WTC11 (cell line): ENCODE results near the gene DLGAP4. TPM values are rescaled to one million over a fixed set of nuclear protein-coding genes. Genes with fewer than 3 reads are reported as not detected.

Experiments used
- ATAC-seq: fragments of 200-7000 bp; cut with Tn5 transposase; 2 replicates; pipeline ENCODE4 v1.10.0; 2021; ENCODE audit warnings: mild to moderate bottlenecking, moderate library complexity
- CTCF ChIA-PET: fragments of 300-600 bp; sonication (Branson Sonifier 250); formaldehyde crosslinking; loops from one replicate; lab custom pipeline; 2021; ENCODE audit warnings: antibody characterized with exemption; lab: Charles Lee
- POLR2A ChIA-PET: fragments of 350-600 bp; sonication (Branson Sonifier 250); formaldehyde crosslinking; loops from one replicate; lab custom pipeline; 2021; ENCODE audit warnings: antibody characterized with exemption; lab: Charles Lee
- DNase-seq: peaks from one replicate; pipeline ENCODE4 v3.0.0; 2021; ENCODE audit warnings: low spot score
- H3K27ac Mint-ChIP-seq: 2 replicates; pipeline ENCODE4 v1.8.0; 2021; ENCODE audit warnings: mixed read lengths
- H3K27me3 Mint-ChIP-seq: 2 replicates; pipeline ENCODE4 v1.8.0; 2021; ENCODE audit warnings: low read depth, mild to moderate bottlenecking, moderate library complexity, mixed read lengths
- H3K36me3 Mint-ChIP-seq: 2 replicates; pipeline ENCODE4 v1.8.0; 2021; ENCODE audit warnings: mixed read lengths
- H3K4me1 Mint-ChIP-seq: 2 replicates; pipeline ENCODE4 v1.8.0; 2022; ENCODE audit warnings: mixed read lengths
- H3K4me3 Mint-ChIP-seq: 2 replicates; pipeline ENCODE4 v1.8.0; 2021; ENCODE audit warnings: mild to moderate bottlenecking, moderate library complexity, mixed read lengths
- H3K9me3 Mint-ChIP-seq: 2 replicates; pipeline ENCODE4 v1.8.0; 2021; ENCODE audit warnings: mixed read lengths
- ELF4 ChIP-seq: sonication (generic); formaldehyde crosslinking; IDR thresholded peaks from 2 replicates; pipeline ENCODE4 v1.8.1; 2022; ENCODE audit warnings: low read depth, mild to moderate bottlenecking, moderate library complexity, missing genetic modification reagents
- HMGA2 ChIP-seq: fragments of 250-450 bp; sonication (Bioruptor Pico); IDR thresholded peaks from 2 replicates; pipeline ENCODE4 v1.4.0; 2021; ENCODE audit warnings: mild to moderate bottlenecking, moderate library complexity
- IRF2 ChIP-seq: sonication (generic); formaldehyde crosslinking; IDR thresholded peaks from 2 replicates; pipeline ENCODE4 v1.8.0; 2022; ENCODE audit warnings: low read depth, missing genetic modification reagents, borderline replicate concordance
- MXD4 ChIP-seq: fragments of 250-450 bp; sonication (Bioruptor Pico); IDR thresholded peaks from 2 replicates; pipeline ENCODE4 v1.8.0; 2021; ENCODE audit warnings: mild to moderate bottlenecking, moderate library complexity, borderline replicate concordance
- RORB ChIP-seq: fragments of 250-450 bp; sonication (Bioruptor Pico); IDR thresholded peaks from 2 replicates; pipeline ENCODE4 v1.9.0; 2021; ENCODE audit warnings: mild to moderate bottlenecking
- SMAD4 ChIP-seq: sonication (generic); formaldehyde crosslinking; IDR thresholded peaks from 2 replicates; pipeline ENCODE4 v1.8.0; 2022; ENCODE audit warnings: mild to moderate bottlenecking, missing genetic modification reagents
- SOX15 ChIP-seq: fragments of 250-450 bp; sonication (Bioruptor Pico); IDR thresholded peaks from 2 replicates; pipeline ENCODE4 v1.9.0; 2021; ENCODE audit warnings: mild to moderate bottlenecking
- SP1 ChIP-seq: sonication (generic); formaldehyde crosslinking; conservative IDR thresholded peaks from 2 replicates; pipeline ENCODE4 v1.8.1; 2022; ENCODE audit warnings: missing genetic modification reagents
- TCF7 ChIP-seq: sonication (generic); formaldehyde crosslinking; IDR thresholded peaks from 2 replicates; pipeline ENCODE4 v1.8.0; 2022; ENCODE audit warnings: mild to moderate bottlenecking, low read depth, missing genetic modification reagents, moderate library complexity
- ZNF138 ChIP-seq: sonication (generic); formaldehyde crosslinking; conservative IDR thresholded peaks from 2 replicates; pipeline ENCODE4 v1.8.1; 2022; ENCODE audit warnings: mild to moderate bottlenecking, moderate library complexity, missing genetic modification reagents
- ZNF232 ChIP-seq: sonication (generic); formaldehyde crosslinking; IDR thresholded peaks from 2 replicates; pipeline ENCODE4 v1.8.0; 2022; ENCODE audit warnings: mild to moderate bottlenecking, missing genetic modification reagents
- ZNF263 ChIP-seq: sonication (generic); formaldehyde crosslinking; IDR thresholded peaks from 2 replicates; pipeline ENCODE4 v1.8.1; 2022; ENCODE audit warnings: low read depth, mild to moderate bottlenecking, moderate library complexity, missing genetic modification reagents
- ZNF317 ChIP-seq: sonication (generic); formaldehyde crosslinking; IDR thresholded peaks from 2 replicates; pipeline ENCODE4 v1.8.1; 2023; ENCODE audit warnings: low read depth, mild to moderate bottlenecking, moderate library complexity, missing genetic modification reagents, borderline replicate concordance
- ZSCAN18 ChIP-seq: fragments of 250-450 bp; sonication (Bioruptor Pico); IDR thresholded peaks from 2 replicates; pipeline ENCODE4 v2.1.2; 2022; ENCODE audit warnings: mild to moderate bottlenecking, moderate library complexity
- total RNA-seq: library from RNA; stranded (reverse); gene quantifications from 3 replicates; pipeline ENCODE4 v1.2.3, GENCODE V29; 2021
- TF ChIP-seq, protein P1 (sequence below): sonication (generic); formaldehyde crosslinking; IDR thresholded peaks from 2 replicates; pipeline ENCODE4 v1.8.0; 2022; ENCODE audit warnings: mild to moderate bottlenecking, missing genetic modification reagents
- TF ChIP-seq, protein P2 (sequence below): sonication (generic); formaldehyde crosslinking; IDR thresholded peaks from 2 replicates; pipeline ENCODE4 v1.8.1; 2022; ENCODE audit warnings: low read depth, mild to moderate bottlenecking, moderate library complexity, missing genetic modification reagents, borderline replicate concordance
- TF ChIP-seq, protein P3 (sequence below): sonication (generic); formaldehyde crosslinking; IDR thresholded peaks from 2 replicates; pipeline ENCODE4 v1.8.0; 2023; ENCODE audit warnings: missing genetic modification reagents
- TF ChIP-seq, protein P4 (sequence below): fragments of 250-450 bp; sonication (Bioruptor Pico); IDR thresholded peaks from 2 replicates; pipeline ENCODE4 v1.9.0; 2021; ENCODE audit warnings: mild to moderate bottlenecking

The DLGAP4 gene
- total RNA-seq, 1 experiment from 2014 or later: 52.6 TPM

- peaks cover 15% of the 10 kb centered on the region for H3K4me1 Mint-ChIP-seq
- no peaks in the 10 kb centered on the region for H3K9me3 Mint-ChIP-seq
- no peak overlapping the region for H3K4me3 Mint-ChIP-seq
- DNase-seq: no peak
- no peaks in the 10 kb centered on the region for H3K27me3 Mint-ChIP-seq
- no peak for ATAC-seq
- H3K27ac Mint-ChIP-seq: no peak overlapping the region
- TF ChIP-seq MXD4: no peak
- TF ChIP-seq, protein P1, sequence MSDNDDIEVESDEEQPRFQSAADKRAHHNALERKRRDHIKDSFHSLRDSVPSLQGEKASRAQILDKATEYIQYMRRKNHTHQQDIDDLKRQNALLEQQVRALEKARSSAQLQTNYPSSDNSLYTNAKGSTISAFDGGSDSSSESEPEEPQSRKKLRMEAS (CRISPR knock-in tag): no peak
- no peak for TF ChIP-seq SMAD4 (CRISPR knock-in tag)
- no peak for TF ChIP-seq ZSCAN18
- TF ChIP-seq ELF4: no peak
- TF ChIP-seq SOX15: no peak
- TF ChIP-seq ZNF263 (CRISPR knock-in tag): no peak
- TF ChIP-seq TCF7 (CRISPR knock-in tag): no peak
- no peak for TF ChIP-seq ZNF232 (CRISPR knock-in tag)
- TF ChIP-seq ZNF317 (CRISPR knock-in tag): no peak
- TF ChIP-seq, protein P2, sequence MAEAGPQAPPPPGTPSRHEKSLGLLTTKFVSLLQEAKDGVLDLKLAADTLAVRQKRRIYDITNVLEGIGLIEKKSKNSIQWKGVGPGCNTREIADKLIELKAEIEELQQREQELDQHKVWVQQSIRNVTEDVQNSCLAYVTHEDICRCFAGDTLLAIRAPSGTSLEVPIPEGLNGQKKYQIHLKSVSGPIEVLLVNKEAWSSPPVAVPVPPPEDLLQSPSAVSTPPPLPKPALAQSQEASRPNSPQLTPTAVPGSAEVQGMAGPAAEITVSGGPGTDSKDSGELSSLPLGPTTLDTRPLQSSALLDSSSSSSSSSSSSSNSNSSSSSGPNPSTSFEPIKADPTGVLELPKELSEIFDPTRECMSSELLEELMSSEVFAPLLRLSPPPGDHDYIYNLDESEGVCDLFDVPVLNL (CRISPR knock-in tag): no peak
- H3K36me3 Mint-ChIP-seq: peaks cover 7% of the 10 kb centered on the region; the same call in 1 of the 2 replicates
- POLR2A ChIA-PET: no interaction called here
- CTCF ChIA-PET: interaction anchor here (0.7 to 3.3 kb wide), 5 partner anchors 13 to 205 kb away, joined by 3 to 18 read pairs (median 5); no protein-coding TSS in a partner anchor
Observed at GRCh38 chr20:36260316-36260715, 45.8 kb upstream of the DLGAP4 start.

GRCh38 chr20:36261389-36262105 lies 44.6 kb upstream of the DLGAP4 start:
- no peaks in the 10 kb centered on the region for H3K27me3 Mint-ChIP-seq
- ChIA-PET CTCF (no interaction called here), POLR2A (interaction anchor here (0.7 kb wide), 1 partner anchor 138 kb away, joined by 3 read pairs; no protein-coding TSS in a partner anchor)
- TF ChIP-seq ZNF138 (CRISPR knock-in tag): no peak
- no peak for TF ChIP-seq SP1
- TF ChIP-seq IRF2 (CRISPR knock-in tag): no peak
- no peak for TF ChIP-seq RORB (CRISPR knock-in tag)
- TF ChIP-seq ZNF232 (CRISPR knock-in tag): no peak
- TF ChIP-seq, protein P3, sequence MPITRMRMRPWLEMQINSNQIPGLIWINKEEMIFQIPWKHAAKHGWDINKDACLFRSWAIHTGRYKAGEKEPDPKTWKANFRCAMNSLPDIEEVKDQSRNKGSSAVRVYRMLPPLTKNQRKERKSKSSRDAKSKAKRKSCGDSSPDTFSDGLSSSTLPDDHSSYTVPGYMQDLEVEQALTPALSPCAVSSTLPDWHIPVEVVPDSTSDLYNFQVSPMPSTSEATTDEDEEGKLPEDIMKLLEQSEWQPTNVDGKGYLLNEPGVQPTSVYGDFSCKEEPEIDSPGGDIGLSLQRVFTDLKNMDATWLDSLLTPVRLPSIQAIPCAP (CRISPR knock-in tag): no peak
- TF ChIP-seq, protein P4, sequence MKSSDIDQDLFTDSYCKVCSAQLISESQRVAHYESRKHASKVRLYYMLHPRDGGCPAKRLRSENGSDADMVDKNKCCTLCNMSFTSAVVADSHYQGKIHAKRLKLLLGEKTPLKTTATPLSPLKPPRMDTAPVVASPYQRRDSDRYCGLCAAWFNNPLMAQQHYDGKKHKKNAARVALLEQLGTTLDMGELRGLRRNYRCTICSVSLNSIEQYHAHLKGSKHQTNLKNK (CRISPR knock-in tag): no peak
- TF ChIP-seq HMGA2 (CRISPR knock-in tag): no peak
- TF ChIP-seq ZSCAN18: no peak
- DNase-seq (no peak), ATAC-seq (no peak)
- peaks cover 1% of the 10 kb centered on the region; the same call in 1 of the 2 replicates for H3K36me3 Mint-ChIP-seq
- no peak overlapping the region for H3K4me3 Mint-ChIP-seq
- no peak overlapping the region for H3K27ac Mint-ChIP-seq
- no peaks in the 10 kb centered on the region for H3K9me3 Mint-ChIP-seq
- H3K4me1 Mint-ChIP-seq: peaks cover 15% of the 10 kb centered on the region
